B cell (primary cell): ENCODE measurements around the gene FGD4.

Source experiments
- EZH2 ChIP-seq: IDR thresholded peaks from 2 replicates; pipeline ENCODE4 v1.6.1; 2012; ENCODE audit warnings: borderline replicate concordance, low read depth, mild to moderate bottlenecking, moderate library complexity, low read length; ENCODE audit not compliant: insufficient read depth, poor library complexity, severe bottlenecking
- TF ChIP-seq, protein P1 (sequence below): fragments of 200-600 bp; IDR thresholded peaks from one replicate; pipeline ENCODE4 v1.8.0; 2022; ENCODE audit warnings: antibody characterized with exemption, mild to moderate bottlenecking

DNA sequence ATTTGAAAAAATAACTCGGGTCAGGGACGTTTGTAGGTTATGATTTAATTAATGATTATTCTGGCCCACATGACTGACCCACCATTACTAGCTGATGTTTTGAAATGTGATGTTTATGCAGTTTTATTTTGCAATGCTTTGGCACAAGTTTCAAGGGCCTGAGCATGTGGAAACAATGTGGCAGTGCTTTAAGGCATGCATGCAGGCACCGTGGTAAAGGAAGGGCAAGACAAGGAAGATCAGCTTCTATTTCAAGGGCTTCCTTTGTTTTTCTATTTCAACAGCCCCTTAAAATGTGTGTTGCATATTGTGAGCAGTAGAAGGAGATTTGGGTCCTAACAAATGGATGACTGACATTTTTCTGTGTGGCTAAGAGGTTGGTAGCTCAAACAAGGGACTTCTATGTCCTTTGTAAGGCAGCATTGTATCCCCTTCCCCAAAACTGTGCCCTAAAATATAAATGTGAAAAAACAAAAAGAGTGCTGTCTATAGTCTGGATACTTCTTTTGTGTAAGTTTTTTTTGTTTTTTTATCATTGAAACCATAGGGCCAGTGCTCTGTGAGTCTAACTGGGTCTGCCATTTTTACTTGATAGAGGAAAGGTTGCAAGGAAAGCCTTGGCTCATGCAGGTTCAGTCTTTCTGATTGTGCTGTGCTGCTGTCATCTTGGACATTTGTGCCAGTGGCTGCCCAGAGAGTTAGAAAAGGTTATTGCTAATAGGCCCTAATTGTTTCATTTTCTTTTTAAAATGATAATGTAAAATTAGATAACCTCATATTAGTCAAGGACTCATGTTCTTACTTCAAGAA lies 103.5 kb downstream of the FGD4 start:
- TF ChIP-seq, protein P1, sequence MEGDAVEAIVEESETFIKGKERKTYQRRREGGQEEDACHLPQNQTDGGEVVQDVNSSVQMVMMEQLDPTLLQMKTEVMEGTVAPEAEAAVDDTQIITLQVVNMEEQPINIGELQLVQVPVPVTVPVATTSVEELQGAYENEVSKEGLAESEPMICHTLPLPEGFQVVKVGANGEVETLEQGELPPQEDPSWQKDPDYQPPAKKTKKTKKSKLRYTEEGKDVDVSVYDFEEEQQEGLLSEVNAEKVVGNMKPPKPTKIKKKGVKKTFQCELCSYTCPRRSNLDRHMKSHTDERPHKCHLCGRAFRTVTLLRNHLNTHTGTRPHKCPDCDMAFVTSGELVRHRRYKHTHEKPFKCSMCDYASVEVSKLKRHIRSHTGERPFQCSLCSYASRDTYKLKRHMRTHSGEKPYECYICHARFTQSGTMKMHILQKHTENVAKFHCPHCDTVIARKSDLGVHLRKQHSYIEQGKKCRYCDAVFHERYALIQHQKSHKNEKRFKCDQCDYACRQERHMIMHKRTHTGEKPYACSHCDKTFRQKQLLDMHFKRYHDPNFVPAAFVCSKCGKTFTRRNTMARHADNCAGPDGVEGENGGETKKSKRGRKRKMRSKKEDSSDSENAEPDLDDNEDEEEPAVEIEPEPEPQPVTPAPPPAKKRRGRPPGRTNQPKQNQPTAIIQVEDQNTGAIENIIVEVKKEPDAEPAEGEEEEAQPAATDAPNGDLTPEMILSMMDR: no peak
- no peak for TF ChIP-seq EZH2
